SK-N-SH (cell line): ENCODE measurements around the gene SMPDL3A. TPM values are rescaled to one million over a fixed set of nuclear protein-coding genes. Genes with fewer than 3 reads are reported as not detected.

ENCODE experiments used
- CTCF ChIA-PET: fragments of 300-600, 350-600 bp; formaldehyde crosslinking; extraction: SDS; loops from one replicate; lab custom pipeline; 2021; lab: Yijun Ruan, JAX
- POLR2A ChIA-PET: fragments of 350-600 bp; sonication (Branson Sonifier 250); formaldehyde crosslinking; extraction: SDS; loops from one replicate; lab custom pipeline; 2020; ENCODE audit warnings: antibody characterized with exemption, inconsistent platforms; lab: Yijun Ruan, JAX
- DNase-seq: peaks from one replicate; pipeline ENCODE4 v3.0.0; 2012
- H2AFZ ChIP-seq: fragments of 200-600 bp; sonication (generic); 2 replicates; pipeline ENCODE4 v1.8.1; 2016; ENCODE audit warnings: antibody characterized with exemption, mild to moderate bottlenecking, low read depth
- H3F3A ChIP-seq: fragments of 200-600 bp; sonication (generic); replicated peaks from 2 replicates; pipeline ENCODE3; 2016; ENCODE audit warnings: antibody characterized with exemption, mild to moderate bottlenecking; ENCODE audit not compliant: insufficient read depth
- H3K27ac ChIP-seq, 2 experiments: fragments of 200-500 bp in 1 of 2; fragments of 200-600 bp in 1 of 2; sonication (Bioruptor generic) in 1 of 2; sonication (generic), shearing (Covaris generic) in 1 of 2; 2 replicates each; pipeline versions ENCODE4 v1.5.1 to v1.6.1; 2014 to 2016; ENCODE audit warnings: low read depth in 2 of 2, inconsistent platforms in 1 of 2, low read length in 1 of 2, mild to moderate bottlenecking in 1 of 2, mixed read lengths in 1 of 2
- H3K27me3 ChIP-seq: fragments of 200-600 bp; sonication (generic), shearing (Covaris generic); 2 replicates; pipeline ENCODE4 v1.6.1; 2016; ENCODE audit warnings: mixed run types; ENCODE audit not compliant: insufficient read depth
- H3K36me3 ChIP-seq, 2 experiments: fragments of 200-500 bp in 1 of 2; fragments of 200-600 bp in 1 of 2; sonication (Bioruptor generic) in 1 of 2; sonication (generic) in 1 of 2; replicated peaks in 1 of 2; 2 replicates each; pipeline versions ENCODE3 to v1.5.1; 2014 to 2016; ENCODE audit warnings: low read length in 1 of 2, mild to moderate bottlenecking in 1 of 2; ENCODE audit not compliant: insufficient read depth in 2 of 2, control insufficient read depth in 1 of 2
- H3K4me1 ChIP-seq, 2 experiments: fragments of 200-500 bp in 1 of 2; fragments of 200-600 bp in 1 of 2; sonication (Bioruptor generic) in 1 of 2; sonication (generic), shearing (Covaris generic) in 1 of 2; 2 replicates each; pipeline versions ENCODE4 v1.5.1 to v1.6.1; 2014 to 2016; ENCODE audit warnings: low read depth in 1 of 2, low read length in 1 of 2, mixed run types in 1 of 2; ENCODE audit not compliant: insufficient read depth in 2 of 2, control insufficient read depth in 1 of 2
- H3K4me2 ChIP-seq: fragments of 200-600 bp; sonication (generic), shearing (Covaris generic); 2 replicates; pipeline ENCODE4 v1.6.1; 2017; ENCODE audit warnings: mixed run types
- H3K4me3 ChIP-seq, 2 experiments: fragments of 200-500 bp in 1 of 2; fragments of 200-600 bp in 1 of 2; sonication (Bioruptor generic) in 1 of 2; sonication (generic), shearing (Covaris generic) in 1 of 2; 2 replicates each; pipeline versions ENCODE4 v1.5.1 to v1.8.1; 2014 to 2016; ENCODE audit warnings: low read depth in 2 of 2, inconsistent platforms in 1 of 2, low read length in 1 of 2, mild to moderate bottlenecking in 1 of 2, mixed read lengths in 1 of 2, moderate library complexity in 1 of 2
- H3K79me2 ChIP-seq: fragments of 200-600 bp; sonication (generic); 2 replicates; pipeline ENCODE4 v1.8.1; 2017; ENCODE audit warnings: mild to moderate bottlenecking; ENCODE audit not compliant: insufficient read depth
- H3K9ac ChIP-seq: fragments of 200-600 bp; sonication (generic); 2 replicates; pipeline ENCODE4 v1.6.1; 2017; ENCODE audit warnings: mixed run types
- H3K9me2 ChIP-seq: fragments of 200-600 bp; sonication (generic); 2 replicates; pipeline ENCODE4 v1.6.1; 2017; ENCODE audit warnings: mixed run types
- H3K9me3 ChIP-seq: fragments of 200-600 bp; sonication (generic); 2 replicates; pipeline ENCODE4 v1.6.1; 2017; ENCODE audit warnings: mixed run types, mild to moderate bottlenecking, moderate library complexity
- H4K20me1 ChIP-seq: fragments of 200-600 bp; sonication (generic); 2 replicates; pipeline ENCODE4 v1.6.1; 2017; ENCODE audit warnings: mild to moderate bottlenecking, mixed run types; ENCODE audit not compliant: insufficient read depth
- ELF1 ChIP-seq: IDR thresholded peaks from 2 replicates; pipeline ENCODE4 v1.4.0; 2012
- EP300 ChIP-seq, 2 experiments: IDR thresholded peaks; 2 replicates each; pipeline versions ENCODE4 v1.4.0 to v1.6.1; 2012; ENCODE audit warnings: borderline replicate concordance in 1 of 2, low read depth in 1 of 2, low read length in 1 of 2
- EZH2phosphoT487 ChIP-seq: fragments of 200-600 bp; sonication (generic); IDR thresholded peaks from 2 replicates; pipeline ENCODE4 v1.6.1; 2017; ENCODE audit warnings: low read depth, mixed run types, mild to moderate bottlenecking, antibody characterized with exemption, moderate library complexity, borderline replicate concordance
- FOSL2 ChIP-seq: IDR thresholded peaks from 2 replicates; pipeline ENCODE4 v1.4.0; 2012; ENCODE audit warnings: low read depth, mild to moderate bottlenecking, moderate library complexity, borderline replicate concordance
- FOXJ3 ChIP-seq: sonication (generic); formaldehyde crosslinking; IDR thresholded peaks from 2 replicates; pipeline ENCODE4 v1.5.1; 2020; ENCODE audit warnings: mild to moderate bottlenecking, missing genetic modification reagents
- GABPA ChIP-seq: IDR thresholded peaks from 2 replicates; pipeline ENCODE4 v1.4.0; 2012; ENCODE audit warnings: low read depth, mild to moderate bottlenecking
- GATA2 ChIP-seq: sonication (generic); formaldehyde crosslinking; IDR thresholded peaks from 2 replicates; pipeline ENCODE4 v1.5.0; 2020; ENCODE audit warnings: mild to moderate bottlenecking, missing genetic modification reagents
- JUND ChIP-seq: IDR thresholded peaks from 2 replicates; pipeline ENCODE4 v1.4.0; 2012
- POLR2AphosphoS5 ChIP-seq: IDR thresholded peaks from 2 replicates; pipeline ENCODE4 v1.6.1; 2012; ENCODE audit warnings: low read depth, low read length
- RAD21 ChIP-seq: IDR thresholded peaks from 2 replicates; pipeline ENCODE4 v1.6.1; 2012; ENCODE audit warnings: mild to moderate bottlenecking, low read length
- SMC3 ChIP-seq: IDR thresholded peaks from 2 replicates; pipeline ENCODE4 v1.6.1; 2012; ENCODE audit warnings: low read depth, low read length, improper control_type of control experiment
- TCF12 ChIP-seq: IDR thresholded peaks from 2 replicates; pipeline ENCODE4 v1.4.0; 2012
- WGBS: methylation state at CpG from one replicate; pipeline ENCODE4 v1.1.6; 2017; ENCODE audit warnings: low lambda C conversion rate; 5-methylcytosine and 5-hydroxymethylcytosine counted together
- polyA plus RNA-seq, 3 experiments: library from polyadenylated mRNA; depleted of rRNA; stranded (reverse); fragments of >200 nt; gene quantifications; 2 replicates each; pipeline ENCODE4 v1.2.3, GENCODE V29; 2012
- TF ChIP-seq, protein P1 (sequence below): IDR thresholded peaks from 2 replicates; pipeline ENCODE4 v1.4.0; 2012; ENCODE audit warnings: low read depth, borderline replicate concordance
- TF ChIP-seq, protein P2 (sequence below): fragments of 200-600 bp; sonication (generic); IDR thresholded peaks from 2 replicates; pipeline ENCODE4 v1.6.1; 2017; ENCODE audit warnings: antibody characterized with exemption, mild to moderate bottlenecking, moderate library complexity
- TF ChIP-seq, protein P3 (sequence below): fragments of 150-350 bp; IDR thresholded peaks from 2 replicates; pipeline ENCODE4 v1.6.1; 2016; ENCODE audit warnings: mild to moderate bottlenecking, low read depth, low read length
- TF ChIP-seq, protein P4 (sequence below): IDR thresholded peaks from 2 replicates; pipeline ENCODE4 v1.4.0; 2012; ENCODE audit warnings: low read depth

The SMPDL3A gene
- polyA plus RNA-seq, 1 of the 3 experiments (the other 2 are of a cell fraction), result 2.0 TPM

DNA sequence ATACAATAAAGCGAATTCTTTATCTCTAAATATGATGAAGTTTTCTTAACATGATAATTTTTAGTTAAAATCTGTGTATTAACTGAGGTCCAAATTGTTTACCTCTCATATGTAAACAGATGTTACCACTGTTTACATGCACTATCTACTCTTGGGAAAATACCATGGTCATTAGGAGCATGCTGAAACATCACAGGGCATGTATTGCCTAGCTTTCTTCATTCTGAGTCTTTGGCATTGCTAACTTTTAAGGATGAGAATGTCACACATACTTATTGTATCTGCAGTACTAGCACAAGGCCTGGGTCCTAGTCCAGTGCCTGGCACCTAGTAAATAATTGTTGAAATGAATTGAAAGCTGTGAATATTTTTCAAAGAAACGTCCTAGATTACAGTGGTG is 20.6 kb downstream of the SMPDL3A start:
- DNase-seq, result no peak
- Histone ChIP-seq H3K4me1 (no peaks in the 10 kb centered on the region; a peak in 1 of 4 replicates), H3K9me3 (no peaks in the 10 kb centered on the region), H3K4me2 (no peak overlapping the region), H3K9me2 (no peaks in the 10 kb centered on the region), H3K79me2 (no peaks in the 10 kb centered on the region), H3K9ac (no peak overlapping the region), H3K36me3 (no peaks in the 10 kb centered on the region), H3F3A (no peaks in the 10 kb centered on the region), H2AFZ (no peak overlapping the region), H3K27me3 (no peaks in the 10 kb centered on the region; the same call in 1 of the 2 replicates), H3K27ac (no peak overlapping the region), H3K4me3 (no peak overlapping the region), H4K20me1 (no peaks in the 10 kb centered on the region)
- ChIA-PET CTCF (interaction anchor here (1.4 to 1.8 kb wide), 2 partner anchors 9 to 13 kb away, joined by 4 read pairs; no protein-coding TSS in a partner anchor), POLR2A (no interaction called here)
- TF ChIP-seq, protein P1, sequence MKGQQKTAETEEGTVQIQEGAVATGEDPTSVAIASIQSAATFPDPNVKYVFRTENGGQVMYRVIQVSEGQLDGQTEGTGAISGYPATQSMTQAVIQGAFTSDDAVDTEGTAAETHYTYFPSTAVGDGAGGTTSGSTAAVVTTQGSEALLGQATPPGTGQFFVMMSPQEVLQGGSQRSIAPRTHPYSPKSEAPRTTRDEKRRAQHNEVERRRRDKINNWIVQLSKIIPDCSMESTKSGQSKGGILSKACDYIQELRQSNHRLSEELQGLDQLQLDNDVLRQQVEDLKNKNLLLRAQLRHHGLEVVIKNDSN, result no peak
- TF ChIP-seq EZH2phosphoT487 (no peak), GABPA (no peak), RAD21 (no peak), POLR2AphosphoS5 (no peak), GATA2 (no peak)
- WGBS, result 28% methylated on average over 2 of the region's 2 CpGs

DNA sequence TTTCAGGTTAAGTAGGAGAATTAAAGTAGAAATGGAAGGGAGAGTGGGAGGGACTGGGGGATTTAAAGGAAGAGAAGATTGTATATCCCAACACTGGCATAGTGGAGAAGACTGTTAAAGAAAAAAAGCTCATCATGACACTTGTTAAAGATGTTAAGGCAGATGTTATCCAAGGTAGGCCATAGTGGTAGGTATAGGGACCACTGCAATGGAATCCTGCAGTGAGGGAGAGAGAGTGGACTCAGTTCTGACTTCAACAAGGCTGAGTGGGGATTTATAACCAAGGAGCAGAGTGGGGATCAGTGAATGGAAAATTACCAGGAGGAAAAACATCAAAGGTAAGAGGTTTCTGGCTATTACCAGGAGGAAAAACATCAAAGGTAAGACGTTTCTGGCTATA is 21.1 kb downstream of the SMPDL3A start:
- no peaks in the 10 kb centered on the region for H3K9me3 ChIP-seq
- no peak overlapping the region for H3K4me3 ChIP-seq
- WGBS, result 5% methylated on average over 1 of the region's 1 CpG
- H3F3A ChIP-seq, result no peaks in the 10 kb centered on the region
- CTCF ChIA-PET, result interaction anchor here (1.4 to 1.8 kb wide), 2 partner anchors 9 to 13 kb away, joined by 4 read pairs; no protein-coding TSS in a partner anchor
- H3K9ac ChIP-seq, result no peak overlapping the region
- no peak overlapping the region for H3K27ac ChIP-seq
- POLR2A ChIA-PET, result no interaction called here
- H3K27me3 ChIP-seq, result no peaks in the 10 kb centered on the region; the same call in 1 of the 2 replicates
- no peak for DNase-seq
- no peak overlapping the region for H2AFZ ChIP-seq
- no peaks in the 10 kb centered on the region; a peak in 1 of 4 replicates for H3K4me1 ChIP-seq
- H3K9me2 ChIP-seq, result no peaks in the 10 kb centered on the region
- H4K20me1 ChIP-seq, result no peaks in the 10 kb centered on the region
- TF ChIP-seq JUND (no peak), FOXJ3 (CRISPR knock-in tag) (no peak), TCF12 (no peak)
- TF ChIP-seq, protein P2, sequence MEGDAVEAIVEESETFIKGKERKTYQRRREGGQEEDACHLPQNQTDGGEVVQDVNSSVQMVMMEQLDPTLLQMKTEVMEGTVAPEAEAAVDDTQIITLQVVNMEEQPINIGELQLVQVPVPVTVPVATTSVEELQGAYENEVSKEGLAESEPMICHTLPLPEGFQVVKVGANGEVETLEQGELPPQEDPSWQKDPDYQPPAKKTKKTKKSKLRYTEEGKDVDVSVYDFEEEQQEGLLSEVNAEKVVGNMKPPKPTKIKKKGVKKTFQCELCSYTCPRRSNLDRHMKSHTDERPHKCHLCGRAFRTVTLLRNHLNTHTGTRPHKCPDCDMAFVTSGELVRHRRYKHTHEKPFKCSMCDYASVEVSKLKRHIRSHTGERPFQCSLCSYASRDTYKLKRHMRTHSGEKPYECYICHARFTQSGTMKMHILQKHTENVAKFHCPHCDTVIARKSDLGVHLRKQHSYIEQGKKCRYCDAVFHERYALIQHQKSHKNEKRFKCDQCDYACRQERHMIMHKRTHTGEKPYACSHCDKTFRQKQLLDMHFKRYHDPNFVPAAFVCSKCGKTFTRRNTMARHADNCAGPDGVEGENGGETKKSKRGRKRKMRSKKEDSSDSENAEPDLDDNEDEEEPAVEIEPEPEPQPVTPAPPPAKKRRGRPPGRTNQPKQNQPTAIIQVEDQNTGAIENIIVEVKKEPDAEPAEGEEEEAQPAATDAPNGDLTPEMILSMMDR, result no peak
- no peaks in the 10 kb centered on the region for H3K79me2 ChIP-seq
- no peaks in the 10 kb centered on the region for H3K36me3 ChIP-seq
- no peak overlapping the region for H3K4me2 ChIP-seq

DNA sequence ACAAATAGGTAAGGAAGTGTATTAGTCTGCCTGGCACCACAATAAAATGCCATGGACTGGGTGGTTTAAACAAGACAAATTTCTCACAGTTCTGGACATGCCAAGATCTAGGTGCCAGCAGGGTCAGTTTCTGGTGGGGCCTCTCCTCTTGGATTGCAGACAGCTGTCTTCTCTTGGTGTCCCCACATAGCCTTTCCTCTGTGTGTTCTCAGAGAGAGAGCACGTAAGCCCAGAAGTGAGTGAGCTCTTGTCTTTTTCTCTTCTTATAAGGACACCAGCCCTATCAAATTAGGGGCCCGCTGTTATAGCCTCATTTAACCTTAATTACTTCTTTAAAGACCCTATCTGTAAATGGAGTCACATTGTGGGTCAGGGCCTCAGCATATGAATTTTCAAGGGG is 28.3 kb downstream of the SMPDL3A start:
- Histone ChIP-seq H3K79me2 (no peaks in the 10 kb centered on the region), H3K4me1 (no peaks in the 10 kb centered on the region; a peak in 1 of 4 replicates), H3K27me3 (no peaks in the 10 kb centered on the region; the same call in 1 of the 2 replicates), H4K20me1 (no peaks in the 10 kb centered on the region), H3K27ac (no peak overlapping the region), H2AFZ (no peak overlapping the region), H3K9me3 (no peaks in the 10 kb centered on the region), H3K9ac (no peak overlapping the region), H3F3A (no peaks in the 10 kb centered on the region), H3K4me3 (no peak overlapping the region), H3K9me2 (no peaks in the 10 kb centered on the region), H3K4me2 (no peak overlapping the region), H3K36me3 (no peaks in the 10 kb centered on the region)
- POLR2A ChIA-PET, result no interaction called here
- no peak for DNase-seq
- 31% methylated on average over 2 of the region's 2 CpGs for WGBS
- CTCF ChIA-PET, result no interaction called here
- TF ChIP-seq JUND (no peak), GATA2 (no peak), FOSL2 (no peak), ELF1 (no peak), EP300 (IDR thresholded peaks at IDR 0.05; ENCODE audit: borderline replicate concordance in 1 of 2, low read depth in 1 of 2, low read length in 1 of 2) (no peak), SMC3 (no peak), GABPA (no peak)
- TF ChIP-seq, protein P3, sequence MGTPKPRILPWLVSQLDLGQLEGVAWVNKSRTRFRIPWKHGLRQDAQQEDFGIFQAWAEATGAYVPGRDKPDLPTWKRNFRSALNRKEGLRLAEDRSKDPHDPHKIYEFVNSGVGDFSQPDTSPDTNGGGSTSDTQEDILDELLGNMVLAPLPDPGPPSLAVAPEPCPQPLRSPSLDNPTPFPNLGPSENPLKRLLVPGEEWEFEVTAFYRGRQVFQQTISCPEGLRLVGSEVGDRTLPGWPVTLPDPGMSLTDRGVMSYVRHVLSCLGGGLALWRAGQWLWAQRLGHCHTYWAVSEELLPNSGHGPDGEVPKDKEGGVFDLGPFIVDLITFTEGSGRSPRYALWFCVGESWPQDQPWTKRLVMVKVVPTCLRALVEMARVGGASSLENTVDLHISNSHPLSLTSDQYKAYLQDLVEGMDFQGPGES, result no peak
- TF ChIP-seq, protein P4, sequence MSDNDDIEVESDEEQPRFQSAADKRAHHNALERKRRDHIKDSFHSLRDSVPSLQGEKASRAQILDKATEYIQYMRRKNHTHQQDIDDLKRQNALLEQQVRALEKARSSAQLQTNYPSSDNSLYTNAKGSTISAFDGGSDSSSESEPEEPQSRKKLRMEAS, result no peak
- TF ChIP-seq, protein P2, result no peak
